Measurements from ENCODE around the gene EHF.

The EHF gene

GRCh38 chr11:34627197-34627596, 6.3 kb downstream of the EHF start:
- DNase-seq, result no peak

- DNase-seq, result no peak
Measured at GRCh38 chr11:34629711-34630110, 8.8 kb downstream of the EHF start.

DNA sequence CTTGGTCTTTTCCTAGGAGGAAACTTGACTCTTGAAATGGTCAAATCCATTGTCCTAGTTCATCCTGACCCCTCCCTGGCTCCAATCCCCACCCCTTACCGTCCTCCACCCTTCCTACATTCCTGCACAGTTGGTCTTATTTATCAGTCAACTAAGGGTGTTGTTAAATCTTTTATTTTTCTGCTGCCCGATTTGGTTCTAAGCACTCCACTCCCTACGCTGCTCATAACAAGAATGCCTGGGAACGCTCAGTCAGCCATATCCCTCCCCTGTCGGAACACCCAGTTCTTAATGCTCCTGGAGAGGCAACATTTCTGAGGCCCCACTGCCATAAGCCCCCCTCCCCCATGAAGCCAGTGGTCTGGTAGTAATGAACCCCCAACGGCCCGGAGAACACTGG, 9.7 kb downstream of the EHF start:
- no peak for DNase-seq

GRCh38 chr11:34631297-34631696, 10.4 kb downstream of the EHF start:
- no peak for DNase-seq

- no peak for DNase-seq
Measured at GRCh38 chr11:34631737-34632104, 10.8 kb downstream of the EHF start.

- no peak for DNase-seq
Measured at GRCh38 chr11:34632105-34632791, 11.4 kb downstream of the EHF start.

DNA sequence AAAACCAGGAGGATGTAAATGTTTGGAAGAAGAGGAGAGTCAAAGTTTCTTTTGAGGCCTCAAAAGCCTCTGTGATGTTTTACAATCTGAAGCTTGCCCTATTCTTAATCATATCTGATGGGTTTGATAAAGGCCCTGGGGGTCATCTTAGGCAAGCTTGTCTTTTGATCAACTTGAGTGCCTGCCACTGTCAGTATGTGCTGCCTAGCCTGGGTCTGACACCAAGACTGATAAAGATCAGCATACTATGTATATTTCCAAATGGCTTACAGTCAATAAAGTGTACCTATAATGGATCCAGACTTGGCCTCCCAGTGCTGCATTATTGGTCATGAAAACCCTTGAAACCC, 12.7 kb downstream of the EHF start:
- no peak for DNase-seq

DNA sequence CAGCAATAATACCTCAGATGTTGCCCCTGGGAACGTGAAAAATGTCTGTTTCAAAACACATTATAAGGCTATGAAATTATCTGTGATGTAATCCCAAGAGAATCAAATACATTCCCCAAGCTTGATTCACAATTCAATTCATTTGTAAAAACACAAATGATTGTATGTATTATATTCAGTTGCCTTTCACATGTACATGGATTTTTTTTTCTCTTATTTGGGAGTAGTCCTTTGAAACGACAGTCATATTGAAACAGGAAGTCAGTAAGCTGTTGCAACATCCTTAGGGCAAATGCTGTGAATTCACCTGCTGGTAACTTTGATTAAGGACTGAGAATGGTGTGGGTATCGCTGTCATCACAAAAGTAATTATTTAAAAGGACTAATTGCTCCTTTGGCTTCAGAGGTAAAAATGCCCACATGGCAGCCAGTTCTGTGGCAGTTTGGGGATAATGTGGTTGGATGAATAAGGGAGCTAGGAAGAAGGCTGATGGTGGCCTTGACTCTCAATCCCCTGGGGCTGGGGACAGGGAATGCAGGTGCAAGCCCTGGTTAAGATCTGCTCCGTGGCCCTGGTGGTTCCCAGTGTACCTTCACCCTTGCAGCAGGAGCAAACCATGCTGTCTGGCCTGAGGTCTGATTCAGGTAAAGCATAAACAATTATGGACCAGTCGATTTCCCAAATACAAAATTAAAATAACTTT, 13.2 kb downstream of the EHF start:
- DNase-seq, result no peak

DNA sequence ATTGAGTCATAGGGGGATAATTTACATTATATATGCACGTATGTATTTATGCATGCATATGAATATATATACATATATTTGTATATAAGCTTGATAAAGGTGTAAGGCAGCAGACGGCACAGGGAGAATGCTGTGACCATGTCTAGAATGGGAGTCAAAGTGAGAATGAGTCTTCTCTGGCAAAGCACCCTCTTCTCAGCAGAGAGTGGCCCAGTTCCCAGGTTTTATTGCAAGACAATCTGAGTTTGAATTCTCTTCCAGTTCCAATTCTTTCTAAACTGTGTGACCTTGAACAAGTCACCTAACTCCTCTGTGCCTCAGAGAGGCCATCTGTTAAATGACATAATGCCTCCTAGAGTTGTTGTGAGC, 13.8 kb downstream of the EHF start:
- DNase-seq, result no peak

- no peak for DNase-seq
Measured at GRCh38 chr11:34636127-34636526, 15.2 kb downstream of the EHF start.

- no peak for DNase-seq
Measured at GRCh38 chr11:34637303-34637702, 16.4 kb downstream of the EHF start.

- no peak for DNase-seq
Measured at GRCh38 chr11:34638897-34639296, 18.0 kb downstream of the EHF start.

DNA sequence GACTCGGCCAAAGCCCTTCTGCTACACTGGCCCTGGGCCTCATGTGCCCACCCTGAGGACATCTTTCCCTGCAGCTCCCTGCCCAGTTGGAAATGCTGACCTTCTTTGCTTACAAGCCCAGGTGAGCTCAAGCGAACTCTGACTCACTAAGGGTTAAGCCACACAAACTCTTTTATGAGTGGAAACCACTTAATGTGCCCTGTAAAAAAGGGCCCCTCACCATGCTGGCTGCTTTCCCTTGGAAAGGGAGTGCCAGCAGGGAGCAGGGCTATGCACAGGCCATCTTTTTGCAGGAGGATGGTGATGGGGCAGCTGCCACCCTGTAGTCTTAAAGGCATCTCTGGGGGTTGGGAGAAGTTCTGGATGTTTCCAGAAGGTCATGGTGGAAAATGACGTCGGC, 18.7 kb downstream of the EHF start:
- DNase-seq, result no peak

DNA sequence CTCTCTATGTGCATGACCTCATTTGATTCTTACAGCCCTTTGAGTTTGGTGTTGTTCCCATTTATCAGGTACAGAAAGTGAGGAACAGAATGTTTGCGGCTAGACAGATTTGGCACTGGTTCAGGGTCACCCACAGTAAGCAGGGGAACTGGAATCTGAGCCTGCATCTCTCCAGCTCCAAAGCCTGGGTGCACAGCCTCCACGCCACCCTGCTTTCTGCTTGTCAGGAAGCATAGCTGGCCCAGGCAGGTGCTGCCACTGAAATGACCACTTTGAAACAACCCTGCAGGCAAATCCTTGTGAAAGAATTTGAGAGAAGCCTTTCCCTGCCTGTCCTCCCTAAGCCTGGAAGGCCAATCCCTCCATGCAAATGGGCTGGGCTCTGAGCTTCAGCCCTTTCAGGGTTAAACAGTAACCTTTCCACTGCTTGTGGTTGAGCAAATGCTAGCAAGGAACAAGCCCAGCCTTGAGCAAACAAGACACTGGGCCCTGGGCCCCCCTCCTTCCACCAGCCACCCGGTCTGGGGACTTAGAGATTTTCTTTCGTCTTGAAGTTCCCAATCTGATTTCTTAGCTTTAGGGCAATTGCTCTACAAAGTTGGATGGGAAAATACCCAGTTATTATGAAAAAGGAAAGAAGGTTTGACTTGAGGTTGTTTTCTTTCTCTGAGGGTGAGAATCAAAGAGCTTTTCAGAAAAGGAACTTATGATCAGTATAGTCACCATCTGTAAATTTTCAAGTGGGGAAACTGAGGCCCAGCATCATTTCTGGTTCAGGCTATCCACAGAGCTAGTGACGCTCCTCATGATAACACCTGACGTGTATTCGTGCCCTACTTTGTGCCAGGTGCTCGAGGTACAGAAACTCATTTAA, 19.4 kb downstream of the EHF start:
- no peak for DNase-seq

DNA sequence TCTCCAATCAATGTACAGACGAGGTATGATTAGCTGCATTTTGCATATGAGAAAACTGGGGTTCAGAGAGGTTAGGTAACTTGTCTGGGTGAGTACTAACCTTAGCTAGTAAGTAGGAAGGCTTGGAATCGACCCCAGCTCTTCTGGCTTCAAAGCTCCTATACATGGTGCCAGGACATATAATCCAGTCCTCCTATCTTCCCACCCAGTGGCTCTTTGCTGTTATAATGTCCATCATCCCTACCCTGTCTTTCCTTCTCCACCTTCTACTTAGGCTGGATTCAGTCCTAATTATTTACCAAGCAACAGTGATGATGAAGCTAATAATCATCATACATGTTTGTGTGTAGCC, 20.0 kb downstream of the EHF start:
- no peak for DNase-seq

DNA sequence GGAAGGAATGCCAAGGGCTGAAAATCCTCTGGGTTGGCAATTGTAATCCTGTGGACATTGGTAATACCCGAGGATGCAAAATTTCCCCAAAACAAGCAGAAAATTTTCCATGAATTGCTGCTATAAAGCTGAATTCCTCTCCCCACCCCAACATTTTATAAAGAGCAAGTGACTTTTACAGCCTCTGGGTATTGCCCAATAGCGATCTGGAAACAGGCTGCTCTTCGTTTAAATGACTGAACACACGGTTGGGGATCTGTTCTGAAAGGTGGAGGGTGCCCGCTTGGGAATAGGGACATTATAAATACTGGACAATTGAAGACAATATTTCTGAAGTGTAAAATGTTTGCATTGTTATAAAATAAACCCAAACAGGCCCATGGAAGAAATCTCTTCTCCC, 20.6 kb downstream of the EHF start:
- no peak for DNase-seq

DNA sequence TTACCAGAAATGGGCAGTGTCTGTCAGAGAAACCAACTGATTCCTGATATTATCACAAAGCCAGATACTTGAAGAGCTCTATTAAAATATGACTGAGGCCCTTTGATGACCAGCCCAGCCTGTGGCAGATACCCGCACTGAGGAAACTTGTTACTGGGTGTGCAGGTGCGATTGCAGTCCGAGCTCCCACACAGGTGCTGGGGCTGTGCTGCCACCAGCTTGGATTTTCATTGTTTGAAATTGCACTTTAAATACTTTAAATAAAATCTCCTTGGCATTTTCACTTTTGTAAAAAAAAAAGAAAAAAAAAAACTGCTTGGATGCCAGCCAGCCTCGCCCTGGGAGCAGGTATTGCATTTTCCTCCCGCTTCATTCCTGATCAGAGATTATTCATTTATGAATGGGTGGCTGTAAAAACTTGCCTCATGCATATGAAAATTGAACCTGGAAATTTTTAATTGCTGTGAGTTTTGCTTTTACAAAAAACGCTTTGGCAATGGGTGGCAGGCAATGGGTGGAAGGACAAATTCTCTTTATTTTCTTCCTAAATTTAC, 21.2 kb downstream of the EHF start:
- no peak for DNase-seq

- no peak for DNase-seq
Measured at GRCh38 chr11:34642873-34643272, 22.0 kb downstream of the EHF start.

DNA sequence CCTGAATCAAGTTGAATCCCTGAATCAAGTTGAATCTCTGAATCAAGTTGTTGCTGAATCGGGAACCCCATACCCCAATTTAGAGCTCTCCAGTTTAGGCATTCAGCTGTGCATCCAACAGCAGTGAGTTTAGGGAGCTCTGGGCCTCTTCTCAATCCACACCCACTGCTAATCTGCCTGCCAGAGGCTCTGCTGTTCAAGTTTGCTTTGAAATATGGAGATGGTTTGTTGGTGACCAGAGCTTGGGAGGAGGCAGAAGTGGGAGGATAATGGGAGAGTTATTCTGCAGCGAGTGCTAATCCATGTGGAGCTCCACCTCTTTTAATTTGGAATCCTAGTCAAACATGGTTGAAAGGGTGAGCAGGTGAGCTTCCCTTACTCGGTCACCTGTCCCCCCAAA, 22.4 kb downstream of the EHF start:
- DNase-seq, result no peak

GRCh38 chr11:34643846-34644245, 23.0 kb downstream of the EHF start:
- no peak for DNase-seq

DNA sequence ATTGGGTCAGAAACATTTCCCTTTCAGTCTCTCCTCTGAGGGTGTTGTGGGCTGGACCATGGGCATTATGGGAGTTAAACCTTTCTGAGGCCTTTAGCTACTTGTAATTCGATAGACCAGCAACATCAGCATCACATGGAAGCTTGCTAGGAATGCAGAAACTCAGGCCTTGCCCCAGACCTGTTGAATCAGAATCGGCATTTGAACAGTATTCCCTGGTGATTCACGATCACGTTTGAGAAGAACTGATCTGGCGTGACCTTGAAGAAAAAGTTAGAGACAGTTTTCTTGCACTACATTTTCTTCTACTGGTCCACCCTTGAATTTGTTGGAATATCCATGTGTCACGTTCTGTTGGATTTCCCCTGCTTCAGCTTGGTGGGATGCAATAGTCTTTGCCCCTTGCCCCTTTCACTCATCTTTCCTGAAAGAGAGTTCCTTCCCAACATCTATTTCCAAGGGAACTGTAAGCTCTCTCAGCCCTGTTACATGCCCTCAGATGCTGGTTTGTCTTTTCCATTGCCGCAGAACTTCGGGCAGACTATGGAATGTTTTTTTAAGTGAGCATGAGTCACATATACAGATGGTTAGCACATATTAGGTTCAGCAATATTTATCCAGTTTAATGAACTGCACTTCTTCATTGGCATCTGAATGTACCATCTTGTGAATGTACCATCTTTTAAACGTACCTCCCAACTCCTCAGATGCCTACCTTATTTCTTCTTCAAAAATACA, 23.9 kb downstream of the EHF start:
- no peak for DNase-seq

- no peak for DNase-seq
Measured at GRCh38 chr11:34646431-34646830, 25.5 kb downstream of the EHF start.

GRCh38 chr11:34647131-34647530, 26.2 kb downstream of the EHF start:
- no peak for DNase-seq
